Activated CD8-positive, alpha-beta memory T cell treated with anti-CD3 and anti-CD28 coated beads for 36 hours (primary cell): Measurements from ENCODE around the gene MYBL2. TPM values are rescaled to one million over a fixed set of nuclear protein-coding genes. Genes with fewer than 3 reads are reported as not detected.

ENCODE experiments used
- CTCF ChIA-PET: fragments of 350-600 bp; sonication (Branson Sonifier 250); formaldehyde crosslinking; loops from one replicate; lab custom pipeline; 2021; ENCODE audit warnings: antibody characterized with exemption; lab: Charles Lee
- POLR2A ChIA-PET: fragments of 350-600 bp; sonication (Branson Sonifier 250); formaldehyde crosslinking; loops from one replicate; lab custom pipeline; 2021; ENCODE audit warnings: antibody characterized with exemption; lab: Charles Lee
- total RNA-seq, 2 experiments: library from RNA; stranded (reverse); gene quantifications; one replicate each; pipeline ENCODE4 v1.2.3, GENCODE V29; 2021

The MYBL2 gene
- total RNA-seq, 2 experiments from 2014 or later: 91.7 to 92.0 TPM

- POLR2A ChIA-PET: no interaction called here
- CTCF ChIA-PET: no interaction called here
These were observed 50.1 kb downstream of the MYBL2 start for GRCh38 chr20:43716757-43717615.

- POLR2A ChIA-PET: no interaction called here
- CTCF ChIA-PET: interaction anchor here (0.9 kb wide), 1 partner anchor 179 kb away, joined by 4 read pairs; no protein-coding TSS in a partner anchor
These were observed 50.7 kb downstream of the MYBL2 start for GRCh38 chr20:43717616-43717995.

DNA sequence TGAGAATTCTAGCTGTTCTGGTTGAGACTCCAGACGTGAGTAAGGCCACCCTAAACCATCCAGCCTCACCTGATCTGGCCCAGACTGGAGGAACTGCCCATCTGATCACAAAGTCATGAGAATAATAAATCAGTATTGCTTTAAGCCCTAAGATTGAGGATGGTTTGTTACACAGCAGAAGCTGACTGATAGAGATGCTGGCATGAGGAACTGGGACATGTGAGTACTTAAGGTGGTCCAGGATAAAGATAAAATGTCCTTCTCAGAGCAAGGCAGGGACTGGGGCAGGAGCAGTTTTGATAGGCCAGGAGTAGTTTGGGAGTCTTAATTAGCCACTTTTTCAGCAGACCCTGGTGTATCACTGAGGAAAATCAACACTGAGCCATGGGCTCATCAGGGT is 53.1 kb downstream of the MYBL2 start:
- ChIA-PET CTCF (no interaction called here), POLR2A (no interaction called here)

- POLR2A ChIA-PET: no interaction called here
- CTCF ChIA-PET: interaction anchor here (1.1 kb wide), 1 partner anchor 29 kb away, joined by 3 read pairs; no protein-coding TSS in a partner anchor
These were observed 54.1 kb downstream of the MYBL2 start for GRCh38 chr20:43721097-43721428.

GRCh38 chr20:43721429-43722152 is 54.7 kb downstream of the MYBL2 start:
- ChIA-PET POLR2A (no interaction called here), CTCF (interaction anchor here (0.7 to 1.1 kb wide), 2 partner anchors 9 to 28 kb away, joined by 3 read pairs; no protein-coding TSS in a partner anchor)

GRCh38 chr20:43722153-43722505 is 55.2 kb downstream of the MYBL2 start:
- ChIA-PET POLR2A (no interaction called here), CTCF (interaction anchor here (0.7 kb wide), 1 partner anchor 9 kb away, joined by 3 read pairs; no protein-coding TSS in a partner anchor)

DNA sequence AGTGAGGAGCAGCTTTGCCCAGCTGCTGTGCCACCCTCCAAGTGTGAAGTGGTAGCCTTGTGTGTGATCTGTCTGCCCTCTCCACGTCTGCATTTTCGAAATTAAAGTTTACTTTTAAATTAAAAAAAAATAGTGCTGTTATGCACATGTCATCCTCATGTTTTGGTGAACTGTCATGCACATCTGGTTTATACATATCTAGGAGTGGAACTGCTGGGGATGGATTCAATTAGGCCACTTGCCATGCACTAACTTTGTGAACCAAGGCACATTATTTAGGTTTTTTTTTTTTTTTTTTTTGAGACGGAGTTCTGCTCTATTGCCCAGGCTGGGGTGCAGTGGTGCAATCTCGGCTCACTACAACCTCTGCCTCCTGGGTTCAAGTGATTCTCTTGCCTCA is 56.3 kb downstream of the MYBL2 start:
- CTCF ChIA-PET: no interaction called here
- POLR2A ChIA-PET: no interaction called here

GRCh38 chr20:43723735-43724134 is 56.8 kb downstream of the MYBL2 start:
- CTCF ChIA-PET: no interaction called here
- POLR2A ChIA-PET: no interaction called here

DNA sequence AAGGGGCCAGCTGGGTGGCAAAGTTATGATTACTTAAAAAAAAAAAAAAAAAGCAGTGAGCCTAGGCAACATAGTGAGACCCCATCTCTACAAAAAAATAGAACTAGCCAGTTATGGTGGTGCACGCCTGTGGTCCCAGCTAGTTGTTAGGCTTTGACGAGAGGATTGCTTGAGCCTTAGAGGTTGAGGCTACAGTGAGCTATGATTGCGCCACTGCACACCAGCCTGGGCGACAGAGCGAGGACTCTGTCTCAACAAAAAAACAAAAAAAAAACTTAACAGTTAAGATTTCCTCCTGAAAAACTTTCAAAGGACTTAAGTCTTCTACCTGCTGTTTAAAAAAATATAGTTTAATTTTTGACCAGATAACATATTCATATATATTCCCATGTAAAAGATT is 57.5 kb downstream of the MYBL2 start:
- ChIA-PET POLR2A (no interaction called here), CTCF (no interaction called here)

- ChIA-PET CTCF (no interaction called here), POLR2A (interaction anchor here (0.5 kb wide), 1 partner anchor 55 kb away, joined by 3 read pairs; no protein-coding TSS in a partner anchor)
These were observed 58.8 kb downstream of the MYBL2 start for GRCh38 chr20:43725666-43726065.

DNA sequence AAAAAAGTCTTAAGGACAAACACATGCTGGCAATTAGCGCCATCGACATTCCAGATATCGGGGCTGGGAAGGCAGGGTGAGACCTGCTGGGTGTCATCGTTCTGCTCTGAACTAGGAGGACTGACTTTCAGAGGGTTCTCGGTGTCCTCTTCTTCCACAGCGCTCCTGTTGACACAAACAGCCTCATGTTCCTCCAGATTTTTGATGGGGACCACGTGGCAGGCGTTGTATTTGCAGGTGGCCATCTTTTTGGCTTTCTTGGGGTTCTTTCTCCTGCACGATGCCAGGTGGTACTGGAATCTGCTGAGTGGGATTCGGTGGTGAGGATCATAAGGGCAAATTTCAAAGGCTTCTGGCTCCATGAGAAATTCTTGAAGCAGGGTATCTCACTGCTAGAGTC is 59.4 kb downstream of the MYBL2 start:
- CTCF ChIA-PET: no interaction called here
- POLR2A ChIA-PET: no interaction called here

- ChIA-PET CTCF (no interaction called here), POLR2A (no interaction called here)
These were observed 60.0 kb downstream of the MYBL2 start, which contains the start of gene GTSF1L for GRCh38 chr20:43726811-43727338. GTSF1L (minus strand) TSS chr20:43727002; CDS start chr20:43726694, 308 bp downstream.

DNA sequence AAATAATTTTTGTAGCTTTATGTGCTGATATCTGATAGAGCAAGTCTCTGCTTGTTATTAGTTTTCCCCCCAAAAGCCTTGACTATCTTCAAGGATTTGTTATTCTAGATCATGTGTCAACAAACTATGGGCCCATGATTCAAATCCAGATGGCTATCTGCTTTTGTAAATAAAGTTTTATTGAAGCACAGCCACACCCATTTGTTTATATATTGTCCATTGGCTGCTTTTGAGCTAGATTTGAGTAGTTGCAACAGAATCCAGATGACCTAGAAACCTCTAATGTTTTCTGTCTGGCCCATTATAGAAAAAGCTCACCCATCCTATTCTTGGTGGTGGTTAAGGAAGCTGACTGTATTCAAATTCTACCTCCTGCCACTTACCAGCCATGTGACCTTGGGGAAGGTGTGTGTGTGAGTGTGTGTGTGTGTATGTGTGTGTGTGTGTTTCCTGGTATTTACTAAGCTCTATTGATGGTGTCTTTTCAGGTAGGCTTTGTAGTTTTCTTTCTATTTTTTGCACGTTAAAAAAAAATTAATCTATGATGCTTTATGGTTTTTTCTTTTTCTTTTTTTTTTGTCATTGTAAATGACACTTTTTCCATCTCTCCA is 61.2 kb downstream of the MYBL2 start:
- ChIA-PET POLR2A (interaction anchor here (0.6 kb wide), 1 partner anchor 30 kb away, joined by 7 read pairs; no protein-coding TSS in a partner anchor), CTCF (no interaction called here)

DNA sequence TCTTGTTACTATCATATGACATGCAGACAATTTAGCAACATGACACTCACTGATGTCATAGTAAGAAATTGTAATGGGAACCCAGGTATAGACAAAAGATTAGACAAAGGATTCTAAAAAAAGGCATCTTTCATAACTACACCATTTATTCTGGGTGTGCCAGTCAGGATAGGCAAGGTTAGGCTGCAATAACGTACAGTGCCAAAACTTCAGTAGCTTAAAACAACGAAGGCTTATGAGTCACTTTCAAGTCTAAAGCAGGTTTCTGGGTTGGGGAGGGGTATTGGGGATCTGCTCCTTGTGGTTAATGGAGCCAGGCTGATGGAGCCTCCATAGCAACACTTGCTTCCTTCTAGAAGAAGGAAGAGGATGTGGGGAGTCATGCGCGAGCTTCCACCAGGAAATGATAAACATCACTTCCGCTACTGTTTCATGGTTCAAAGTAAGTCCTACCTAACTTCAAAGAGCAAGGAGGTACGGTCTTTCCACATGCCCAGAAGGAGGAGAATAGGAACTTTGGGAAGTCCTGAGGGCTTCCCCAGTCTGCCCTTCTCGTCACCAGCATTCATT is 61.9 kb downstream of the MYBL2 start:
- ChIA-PET POLR2A (interaction anchor here (0.6 kb wide), 1 partner anchor 31 kb away, joined by 7 read pairs; no protein-coding TSS in a partner anchor), CTCF (no interaction called here)

- POLR2A ChIA-PET: no interaction called here
- CTCF ChIA-PET: interaction anchor here (0.9 to 1.4 kb wide), 2 partner anchors 10 to 18 kb away, joined by 3 read pairs; no protein-coding TSS in a partner anchor
These were observed 64.6 kb downstream of the MYBL2 start for GRCh38 chr20:43731469-43731868.

DNA sequence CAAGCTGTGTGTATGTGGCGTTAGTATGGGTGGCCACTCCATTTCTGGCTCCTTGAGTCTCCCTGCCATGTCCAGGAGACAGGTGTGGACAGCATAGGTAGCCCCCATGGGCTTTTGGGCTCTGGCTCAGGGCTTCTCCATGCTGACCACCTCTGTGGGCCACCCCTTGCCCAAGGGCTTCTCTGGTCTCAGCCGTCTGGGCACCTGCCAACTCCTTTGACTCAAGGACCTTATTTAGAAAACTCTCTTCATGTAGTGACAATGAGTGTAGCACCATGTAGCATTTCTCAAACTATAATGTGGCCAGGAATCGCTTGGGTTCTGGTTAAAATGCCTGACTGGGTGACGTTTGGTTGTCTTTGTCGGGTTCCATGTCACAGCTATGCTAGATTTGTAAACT is 65.0 kb downstream of the MYBL2 start:
- CTCF ChIA-PET: interaction anchor here (1.4 kb wide), 1 partner anchor 18 kb away, joined by 3 read pairs; no protein-coding TSS in a partner anchor

GRCh38 chr20:43736588-43737158 is 69.8 kb downstream of the MYBL2 start:
- ChIA-PET POLR2A (interaction anchor here (0.6 kb wide), 1 partner anchor 39 kb away, joined by 4 read pairs; no protein-coding TSS in a partner anchor), CTCF (interaction anchor here (1.3 to 3.2 kb wide), 3 partner anchors 13 to 344 kb away, joined by 5 to 23 read pairs (median 5); no protein-coding TSS in a partner anchor)

More for the DNA sequence above, 65.0 kb downstream of the MYBL2 start:
- POLR2A ChIA-PET: no interaction called here

DNA sequence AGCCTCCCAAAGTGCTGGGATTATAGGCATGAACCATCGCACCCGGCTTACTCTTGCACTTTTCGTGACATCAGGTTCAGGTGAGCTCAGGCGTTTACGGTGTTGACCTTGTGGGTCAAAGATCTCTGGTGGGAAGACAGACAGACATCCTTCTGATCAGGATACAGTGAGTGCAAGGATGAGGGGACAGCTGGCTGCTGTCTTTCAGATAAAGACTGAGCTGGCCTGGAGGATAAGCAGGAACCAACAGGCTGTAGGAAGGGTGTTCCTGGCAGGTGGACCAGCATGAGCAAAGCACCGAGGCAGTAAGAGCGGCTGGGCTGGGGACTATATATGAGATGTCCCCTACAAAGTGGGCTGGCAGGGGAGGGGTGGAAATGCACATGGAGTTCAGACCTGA is 71.0 kb downstream of the MYBL2 start:
- ChIA-PET CTCF (interaction anchor here (3.2 kb wide), 1 partner anchor 12 kb away, joined by 23 read pairs; no protein-coding TSS in a partner anchor), POLR2A (interaction anchor here (0.5 to 0.7 kb wide), 3 partner anchors 70 to 286 kb away, joined by 3 to 5 read pairs (median 4); no protein-coding TSS in a partner anchor)
